Hepatocyte (in vitro differentiated cells): ENCODE results near the gene TTK. TPM values are rescaled to one million over a fixed set of nuclear protein-coding genes. Genes with fewer than 3 reads are reported as not detected.

Experiments used
- DNase-seq: peaks from one replicate; pipeline ENCODE4 v3.0.0-alpha.2; 2016; ENCODE audit warnings: low spot score
- H2AFZ ChIP-seq: fragments of 200-600 bp; sonication (generic); 2 replicates; pipeline ENCODE4 v1.6.0; 2016; ENCODE audit warnings: antibody characterized with exemption, mild to moderate bottlenecking
- H3K27ac ChIP-seq: fragments of 200-600 bp; sonication (generic); 2 replicates; pipeline ENCODE4 v1.5.1; 2016; ENCODE audit warnings: mild to moderate bottlenecking
- H3K27me3 ChIP-seq: fragments of 200-600 bp; sonication (generic); 2 replicates; pipeline ENCODE4 v1.6.1; 2016
- H3K36me3 ChIP-seq: fragments of 200-600 bp; sonication (generic); replicated peaks from 2 replicates; pipeline ENCODE4 v1.5.1; 2016; ENCODE audit warnings: low read depth; ENCODE audit not compliant: insufficient read depth
- H3K4me1 ChIP-seq: fragments of 200-600 bp; sonication (generic); 2 replicates; pipeline ENCODE4 v1.5.1; 2016; ENCODE audit warnings: mild to moderate bottlenecking, moderate library complexity; ENCODE audit not compliant: insufficient read depth
- H3K4me2 ChIP-seq: fragments of 200-600 bp; sonication (generic); 2 replicates; pipeline ENCODE4 v1.6.0; 2016
- H3K4me3 ChIP-seq: fragments of 200-600 bp; sonication (generic); 2 replicates; pipeline ENCODE4 v1.5.1; 2016; ENCODE audit warnings: mild to moderate bottlenecking
- H3K79me2 ChIP-seq: fragments of 200-600 bp; sonication (generic); 2 replicates; pipeline ENCODE4 v1.6.0; 2017; ENCODE audit warnings: mild to moderate bottlenecking
- H3K9me2 ChIP-seq: fragments of 200-600 bp; sonication (generic); replicated peaks from 2 replicates; pipeline ENCODE4 v1.6.0; 2017; ENCODE audit warnings: mild to moderate bottlenecking; ENCODE audit not compliant: insufficient read depth
- H3K9me3 ChIP-seq: fragments of 200-600 bp; sonication (generic); 2 replicates; pipeline ENCODE4 v1.5.1; 2016; ENCODE audit warnings: low read depth, mild to moderate bottlenecking
- H4K20me1 ChIP-seq: fragments of 200-600 bp; sonication (generic); 2 replicates; pipeline ENCODE4 v1.6.0; 2016; ENCODE audit warnings: mild to moderate bottlenecking; ENCODE audit not compliant: insufficient read depth, poor library complexity, severe bottlenecking
- EZH2 ChIP-seq: fragments of 200-600 bp; sonication (generic); IDR thresholded peaks from 2 replicates; pipeline ENCODE4 v1.6.1; 2016; ENCODE audit warnings: antibody characterized with exemption, mild to moderate bottlenecking, borderline replicate concordance
- EZH2phosphoT487 ChIP-seq: fragments of 200-600 bp; sonication (generic); IDR thresholded peaks from one replicate; pipeline ENCODE4 v1.6.1; 2018; ENCODE audit warnings: antibody characterized with exemption, mild to moderate bottlenecking, low read depth, moderate library complexity; ENCODE audit not compliant: unreplicated experiment, severe bottlenecking
- WGBS: methylation state at CpG from one replicate; pipeline ENCODE4 v1.1.6; 2016; ENCODE audit warnings: low lambda C conversion rate; ENCODE audit errors: missing lambda C conversion rate; 5-methylcytosine and 5-hydroxymethylcytosine counted together
- polyA plus RNA-seq: library from polyadenylated mRNA; unstranded; fragments of >200 nt; fragmentation: Nextera tagmentation; extraction: Ambion mirVana; gene quantifications from 2 replicates; pipeline ENCODE4 v1.2.1, GENCODE V29; 2016
- total RNA-seq: library from RNA; depleted of rRNA; stranded (reverse); fragments of >200 nt; gene quantifications from 2 replicates; pipeline ENCODE4 v1.2.3, GENCODE V29; 2014
- TF ChIP-seq, protein P1 (sequence below): fragments of 200-600 bp; sonication (generic); IDR thresholded peaks from 2 replicates; pipeline ENCODE4 v1.5.1; 2016; ENCODE audit warnings: antibody characterized with exemption, mild to moderate bottlenecking; ENCODE audit not compliant: poor library complexity

The TTK gene
- total and polyA plus RNA-seq, 2 experiments from 2014 or later, result 4.0 to 10.7 TPM

GRCh38 chr6:80088637-80089036 lies 84.2 kb downstream of the TTK start:
- Histone ChIP-seq H3K36me3 (no peaks in the 10 kb centered on the region), H3K9me3 (no peaks in the 10 kb centered on the region), H3K9me2 (no peaks in the 10 kb centered on the region), H3K4me1 (no peaks in the 10 kb centered on the region), H3K4me2 (no peak overlapping the region), H3K4me3 (no peak overlapping the region), H3K27me3 (no peaks in the 10 kb centered on the region), H3K79me2 (no peaks in the 10 kb centered on the region), H2AFZ (no peak overlapping the region), H3K27ac (no peak overlapping the region), H4K20me1 (no peaks in the 10 kb centered on the region)
- no peak for DNase-seq
- 75% methylated on average over 6 of the region's 6 CpGs for WGBS
- TF ChIP-seq EZH2, result no peak
- TF ChIP-seq, protein P1, sequence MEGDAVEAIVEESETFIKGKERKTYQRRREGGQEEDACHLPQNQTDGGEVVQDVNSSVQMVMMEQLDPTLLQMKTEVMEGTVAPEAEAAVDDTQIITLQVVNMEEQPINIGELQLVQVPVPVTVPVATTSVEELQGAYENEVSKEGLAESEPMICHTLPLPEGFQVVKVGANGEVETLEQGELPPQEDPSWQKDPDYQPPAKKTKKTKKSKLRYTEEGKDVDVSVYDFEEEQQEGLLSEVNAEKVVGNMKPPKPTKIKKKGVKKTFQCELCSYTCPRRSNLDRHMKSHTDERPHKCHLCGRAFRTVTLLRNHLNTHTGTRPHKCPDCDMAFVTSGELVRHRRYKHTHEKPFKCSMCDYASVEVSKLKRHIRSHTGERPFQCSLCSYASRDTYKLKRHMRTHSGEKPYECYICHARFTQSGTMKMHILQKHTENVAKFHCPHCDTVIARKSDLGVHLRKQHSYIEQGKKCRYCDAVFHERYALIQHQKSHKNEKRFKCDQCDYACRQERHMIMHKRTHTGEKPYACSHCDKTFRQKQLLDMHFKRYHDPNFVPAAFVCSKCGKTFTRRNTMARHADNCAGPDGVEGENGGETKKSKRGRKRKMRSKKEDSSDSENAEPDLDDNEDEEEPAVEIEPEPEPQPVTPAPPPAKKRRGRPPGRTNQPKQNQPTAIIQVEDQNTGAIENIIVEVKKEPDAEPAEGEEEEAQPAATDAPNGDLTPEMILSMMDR, result no peak
- TF ChIP-seq EZH2phosphoT487, result no peak

DNA sequence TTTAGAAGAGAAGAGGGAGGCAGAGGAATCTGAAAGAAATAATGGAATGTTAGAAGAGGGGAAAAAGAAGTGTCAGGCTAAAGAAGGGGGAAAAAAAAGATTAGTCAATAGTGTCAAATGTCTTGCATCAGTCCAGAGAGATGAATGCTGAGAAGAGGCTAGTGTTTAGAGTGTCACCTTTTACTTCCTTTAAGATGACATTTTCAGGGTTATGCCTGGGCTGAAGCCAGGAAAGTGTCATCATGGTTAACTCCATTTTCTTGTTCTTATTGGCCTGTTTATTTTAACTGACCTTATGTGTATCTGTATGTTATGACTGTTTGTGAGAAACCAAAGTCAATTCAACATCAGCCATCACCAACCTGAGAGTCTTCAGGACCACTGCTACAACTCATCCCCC lies 87.1 kb downstream of the TTK start:
- Histone ChIP-seq H3K4me3 (no peak overlapping the region), H3K27me3 (no peaks in the 10 kb centered on the region), H3K36me3 (no peaks in the 10 kb centered on the region), H2AFZ (no peak overlapping the region), H3K27ac (no peak overlapping the region), H3K79me2 (no peaks in the 10 kb centered on the region), H3K4me1 (no peaks in the 10 kb centered on the region), H3K4me2 (no peak overlapping the region), H3K9me2 (no peaks in the 10 kb centered on the region), H4K20me1 (no peaks in the 10 kb centered on the region), H3K9me3 (no peaks in the 10 kb centered on the region)
- TF ChIP-seq EZH2, result no peak
- no peak for TF ChIP-seq EZH2phosphoT487
- TF ChIP-seq, protein P1, result no peak
- DNase-seq, result no peak

Other genes with a start within 250 kb of the TTK start
- 2.8 and 4.7 TPM in 2 replicates for gene ELOVL4, start 57.1 kb upstream of the TTK start, total RNA-seq
- gene ELOVL4, start 57.1 kb upstream of the TTK start, polyA plus RNA-seq, result 6.5 and 7.0 TPM in 2 replicates
- gene BCKDHB, start 102.0 kb downstream of the TTK start, total RNA-seq, result 32.0 and 33.8 TPM in 2 replicates
- gene BCKDHB, start 102.0 kb downstream of the TTK start, polyA plus RNA-seq, result 27.4 and 28.7 TPM in 2 replicates